Endometrial microvascular endothelial cells (primary cell): ENCODE results near the gene RNF223. TPM values are rescaled to one million over a fixed set of nuclear protein-coding genes. Genes with fewer than 3 reads are reported as not detected.

ENCODE experiments used
- in situ Hi-C: cut with HindIII; loops from 2 replicates; pipeline ENCODE4 v1.10.0; 2017; ENCODE audit warnings: low sequenced_read_pairs, low pct_unique_long_range_greater_than_20kb; ENCODE audit errors: inconsistent ontology term
- total RNA-seq: library from RNA; depleted of rRNA; stranded (reverse); fragments of >200 nt; gene quantifications from one replicate; pipeline ENCODE4 v1.2.3, GENCODE V29; 2015; ENCODE audit errors: inconsistent ontology term

The RNF223 gene
- total RNA-seq, 1 donor from 2014 or later, result not detected

GRCh38 chr1:1089731-1090423 is 15.8 kb upstream of the RNF223 start:
- in situ Hi-C loops, result no loop called here

- in situ Hi-C loops, result no loop called here
Measured at GRCh38 chr1:1088801-1089680, 14.9 kb upstream of the RNF223 start.

- in situ Hi-C loops, result no loop called here
Measured at GRCh38 chr1:1088029-1088800, 14.1 kb upstream of the RNF223 start.

- in situ Hi-C loops, result no loop called here
Measured at GRCh38 chr1:1087351-1088028, 13.4 kb upstream of the RNF223 start.

- in situ Hi-C loops, result no loop called here
Measured at GRCh38 chr1:1086911-1087341, 12.8 kb upstream of the RNF223 start.

- in situ Hi-C loops, result no loop called here
Measured at GRCh38 chr1:1085911-1086841, 12.1 kb upstream of the RNF223 start.

- in situ Hi-C loops, result no loop called here
Measured at GRCh38 chr1:1085171-1085841, 11.2 kb upstream of the RNF223 start.

- in situ Hi-C loops, result no loop called here
Measured at GRCh38 chr1:1084372-1085170, 10.5 kb upstream of the RNF223 start.

- in situ Hi-C loops, result no loop called here
Measured at GRCh38 chr1:1083416-1084371, 9.6 kb upstream of the RNF223 start.

- in situ Hi-C loops, result no loop called here
Measured at GRCh38 chr1:1082776-1083415, 8.8 kb upstream of the RNF223 start.

- in situ Hi-C loops, result no loop called here
Measured at GRCh38 chr1:1082239-1082775, 8.2 kb upstream of the RNF223 start.

- in situ Hi-C loops, result no loop called here
Measured at GRCh38 chr1:1081311-1082238, 7.5 kb upstream of the RNF223 start.

- in situ Hi-C loops, result no loop called here
Measured at GRCh38 chr1:1080951-1081310, 6.8 kb upstream of the RNF223 start.

GRCh38 chr1:1080122-1080757 is 6.1 kb upstream of the RNF223 start:
- in situ Hi-C loops, result no loop called here
